HG02852 (cell line): ENCODE results near the gene KLHL25.
A peak's percentile ranks its signal among the peaks of the same experiment; 100 is the strongest.

Source experiments
- ATAC-seq: cut with Tn5 transposase; IDR thresholded peaks from one replicate; pipeline ENCODE4 v1.9.1; 2021; ENCODE audit warnings: mild to moderate bottlenecking, moderate library complexity; ENCODE audit not compliant: unreplicated experiment

KLHL25 gene

DNA sequence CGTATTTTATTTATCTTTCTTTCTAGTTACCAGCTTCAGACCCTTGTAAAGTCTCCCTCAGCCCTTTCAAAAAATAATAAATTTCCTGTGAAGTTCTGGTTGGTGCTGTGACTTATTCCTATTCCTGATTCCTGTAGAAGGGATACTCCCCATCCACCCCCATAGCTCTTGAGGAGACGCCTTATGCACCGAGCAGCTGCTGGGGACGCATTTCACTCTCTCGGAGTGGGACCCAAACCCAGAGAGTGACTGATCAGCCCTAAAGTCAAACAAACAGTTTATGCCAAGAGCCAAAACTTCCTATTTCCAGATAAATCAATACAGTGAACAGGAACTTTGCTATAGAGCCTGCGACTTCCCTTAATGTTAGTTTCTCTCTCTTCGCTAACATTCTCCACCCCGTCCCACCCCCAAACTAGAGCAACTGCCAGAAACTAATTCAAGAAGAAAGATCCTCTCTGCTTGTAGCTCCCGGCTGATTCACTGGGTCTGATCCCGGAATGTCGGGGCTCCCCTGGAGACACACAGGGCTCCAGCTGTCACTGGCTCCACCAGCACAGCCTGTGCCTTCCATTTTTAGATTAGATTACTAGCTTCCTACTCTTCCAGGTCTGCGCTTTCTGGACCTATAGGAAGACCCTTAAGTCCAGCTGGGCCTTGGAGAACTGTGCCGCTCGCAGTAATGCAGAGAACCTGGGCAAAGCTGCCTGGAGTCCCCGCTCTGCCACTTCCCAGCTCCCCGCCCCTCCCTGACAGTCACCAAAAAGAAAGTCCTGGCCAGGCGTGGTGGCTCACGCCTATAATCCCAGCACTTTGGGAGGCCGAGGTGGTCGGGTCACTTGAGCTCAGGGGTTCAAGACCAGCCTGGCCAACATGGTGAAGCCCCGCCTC lies 45.2 kb downstream of the KLHL25 start:
- no peak for ATAC-seq

DNA sequence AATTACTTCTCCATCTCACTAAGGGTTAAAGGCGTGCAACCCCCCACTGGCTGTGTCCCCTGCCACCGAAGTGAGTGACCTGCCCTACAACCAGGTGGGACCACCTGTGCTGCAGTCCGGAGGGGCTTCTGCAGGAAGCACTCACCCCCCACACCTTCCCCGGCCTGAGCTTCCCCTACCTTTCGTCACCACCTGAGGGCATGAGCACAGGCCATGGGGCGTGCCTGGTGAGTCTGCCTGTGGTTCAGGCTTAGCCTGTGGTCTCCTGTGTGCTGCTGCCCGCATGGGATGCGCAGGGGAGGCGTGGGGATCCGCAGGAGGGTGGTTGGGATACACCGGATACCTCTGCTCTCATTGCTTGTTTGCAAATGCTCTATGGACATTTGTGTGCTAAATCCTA lies 46.0 kb downstream of the KLHL25 start:
- no peak for ATAC-seq

GRCh38 chr15:85748176-85748575 lies 46.5 kb downstream of the KLHL25 start:
- ATAC-seq = no peak

GRCh38 chr15:85746641-85747040 lies 48.1 kb downstream of the KLHL25 start:
- no peak for ATAC-seq

- ATAC-seq = no peak
These were observed 49.1 kb downstream of the KLHL25 start for GRCh38 chr15:85745525-85746150.

- ATAC-seq = no peak
These were observed 49.7 kb downstream of the KLHL25 start for GRCh38 chr15:85745023-85745422.

DNA sequence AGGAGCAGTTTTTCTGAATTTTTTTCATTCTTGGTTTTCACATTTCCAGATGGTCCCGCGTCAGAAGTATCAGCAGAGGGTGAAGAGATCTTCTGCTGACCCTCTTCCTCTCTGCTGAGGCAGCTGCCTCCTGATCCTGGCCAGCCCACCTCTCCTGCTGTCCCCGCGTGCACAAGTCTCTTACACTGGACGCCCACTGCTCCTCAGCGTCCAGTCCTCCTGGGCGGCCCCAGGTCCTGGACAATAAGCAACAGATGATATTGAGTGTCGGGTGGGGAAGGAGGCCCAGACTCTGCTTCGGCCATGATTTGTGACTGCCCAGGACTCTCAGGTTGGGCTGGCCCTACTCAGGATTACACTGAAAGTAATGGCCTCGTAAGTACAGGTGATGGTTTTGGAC lies 50.1 kb downstream of the KLHL25 start:
- no peak for ATAC-seq

DNA sequence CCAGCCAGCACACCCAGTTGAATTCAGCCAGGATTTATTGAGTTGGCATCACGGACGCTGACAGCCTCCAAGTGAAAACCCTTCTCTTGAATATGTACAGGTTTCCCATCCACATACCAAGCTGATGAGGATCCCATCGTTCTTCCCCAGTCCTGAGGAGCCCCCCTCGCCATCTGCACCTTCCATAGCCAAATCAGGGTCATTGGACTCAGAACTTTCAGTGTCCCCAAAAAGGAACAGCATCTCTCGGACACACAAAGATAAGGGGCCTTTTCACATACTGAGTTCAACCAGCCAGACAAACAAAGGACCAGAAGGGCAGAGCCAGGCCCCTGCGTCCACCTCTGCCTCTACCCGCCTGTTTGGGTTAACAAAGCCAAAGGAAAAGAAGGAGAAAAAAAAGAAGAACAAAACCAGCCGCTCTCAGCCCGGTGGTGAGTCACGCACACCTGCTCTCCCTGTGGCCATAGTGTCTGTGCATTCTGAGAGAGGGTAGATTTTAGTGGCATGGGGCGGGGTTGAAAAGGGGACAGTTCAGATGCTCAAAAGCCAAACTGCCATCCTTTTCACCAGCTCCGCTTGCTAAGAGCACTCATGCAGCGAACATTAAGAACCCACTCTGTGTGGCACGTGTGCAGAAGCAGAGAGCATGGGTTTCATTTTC lies 51.2 kb downstream of the KLHL25 start:
- no peak for ATAC-seq

- no peak for ATAC-seq
These were observed 52.4 kb downstream of the KLHL25 start for GRCh38 chr15:85742186-85742821.

DNA sequence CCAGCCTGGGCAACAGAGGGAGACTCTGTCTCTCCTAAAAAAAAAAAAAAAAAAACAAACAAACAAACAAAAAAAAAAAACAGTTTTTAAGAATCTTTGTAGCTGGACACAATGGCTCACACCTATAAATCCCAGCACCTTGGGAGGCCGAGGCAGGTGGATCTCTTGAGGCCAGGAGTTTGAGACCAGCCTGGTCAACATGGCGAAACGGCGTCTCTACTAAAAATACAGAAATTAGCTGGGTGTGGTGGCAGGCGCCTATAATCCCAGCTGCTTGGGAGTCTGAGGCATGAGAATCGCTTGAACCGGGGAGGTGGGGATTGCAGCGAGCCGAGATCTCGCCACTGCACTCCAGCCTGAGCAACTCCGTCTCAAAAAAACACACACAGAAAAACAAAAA lies 53.1 kb downstream of the KLHL25 start:
- no peak for ATAC-seq

GRCh38 chr15:85741021-85741421 lies 53.7 kb downstream of the KLHL25 start:
- ATAC-seq = no peak

- no peak for ATAC-seq
These were observed 57.7 kb downstream of the KLHL25 start for GRCh38 chr15:85737061-85737460.

DNA sequence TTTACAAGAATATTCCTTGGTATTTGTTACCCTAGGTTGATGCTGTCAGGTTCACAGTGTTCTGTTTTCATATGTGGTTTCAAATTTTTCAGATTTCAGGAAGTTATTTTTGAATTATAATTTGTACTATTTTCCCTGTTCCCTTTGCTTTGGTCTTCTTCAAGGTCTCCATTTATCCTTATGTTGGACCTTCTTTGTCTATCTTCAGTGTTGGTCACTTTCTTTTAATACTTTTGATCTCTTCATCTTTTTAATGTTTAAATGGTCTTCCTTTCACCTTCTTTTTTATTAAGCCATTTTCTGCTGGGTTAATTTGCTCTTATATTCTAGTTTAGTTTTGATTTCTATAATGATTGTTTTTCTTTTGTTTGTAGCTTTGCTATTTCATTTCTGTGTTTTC lies 61.3 kb downstream of the KLHL25 start:
- no peak for ATAC-seq

- peak; percentile 74 for ATAC-seq
These were observed 64.5 kb downstream of the KLHL25 start for GRCh38 chr15:85730001-85730820.

GRCh38 chr15:85727068-85727467 lies 67.7 kb downstream of the KLHL25 start:
- no peak for ATAC-seq

GRCh38 chr15:85726454-85726853 lies 68.3 kb downstream of the KLHL25 start:
- ATAC-seq = no peak

DNA sequence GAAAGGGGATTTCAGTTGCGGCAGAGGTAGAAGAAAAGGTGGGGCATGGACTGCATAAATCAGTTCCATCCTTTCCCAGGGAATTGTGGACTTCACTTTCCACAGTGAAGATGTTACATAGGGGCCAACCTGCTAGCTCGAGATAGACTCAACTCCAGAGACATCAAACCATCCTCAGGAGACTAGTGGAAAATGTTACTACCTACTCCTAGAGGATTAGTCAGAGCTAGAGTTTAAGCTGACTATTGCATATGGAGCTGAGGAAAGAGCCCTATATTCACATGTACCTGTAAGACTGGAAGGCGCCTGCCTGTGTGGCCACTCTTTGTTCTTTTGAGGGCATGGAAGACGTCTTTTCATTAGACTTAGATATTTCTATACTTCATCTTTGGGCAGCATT lies 69.2 kb downstream of the KLHL25 start:
- no peak for ATAC-seq

- no peak for ATAC-seq
These were observed 69.7 kb downstream of the KLHL25 start for GRCh38 chr15:85725019-85725418.

DNA sequence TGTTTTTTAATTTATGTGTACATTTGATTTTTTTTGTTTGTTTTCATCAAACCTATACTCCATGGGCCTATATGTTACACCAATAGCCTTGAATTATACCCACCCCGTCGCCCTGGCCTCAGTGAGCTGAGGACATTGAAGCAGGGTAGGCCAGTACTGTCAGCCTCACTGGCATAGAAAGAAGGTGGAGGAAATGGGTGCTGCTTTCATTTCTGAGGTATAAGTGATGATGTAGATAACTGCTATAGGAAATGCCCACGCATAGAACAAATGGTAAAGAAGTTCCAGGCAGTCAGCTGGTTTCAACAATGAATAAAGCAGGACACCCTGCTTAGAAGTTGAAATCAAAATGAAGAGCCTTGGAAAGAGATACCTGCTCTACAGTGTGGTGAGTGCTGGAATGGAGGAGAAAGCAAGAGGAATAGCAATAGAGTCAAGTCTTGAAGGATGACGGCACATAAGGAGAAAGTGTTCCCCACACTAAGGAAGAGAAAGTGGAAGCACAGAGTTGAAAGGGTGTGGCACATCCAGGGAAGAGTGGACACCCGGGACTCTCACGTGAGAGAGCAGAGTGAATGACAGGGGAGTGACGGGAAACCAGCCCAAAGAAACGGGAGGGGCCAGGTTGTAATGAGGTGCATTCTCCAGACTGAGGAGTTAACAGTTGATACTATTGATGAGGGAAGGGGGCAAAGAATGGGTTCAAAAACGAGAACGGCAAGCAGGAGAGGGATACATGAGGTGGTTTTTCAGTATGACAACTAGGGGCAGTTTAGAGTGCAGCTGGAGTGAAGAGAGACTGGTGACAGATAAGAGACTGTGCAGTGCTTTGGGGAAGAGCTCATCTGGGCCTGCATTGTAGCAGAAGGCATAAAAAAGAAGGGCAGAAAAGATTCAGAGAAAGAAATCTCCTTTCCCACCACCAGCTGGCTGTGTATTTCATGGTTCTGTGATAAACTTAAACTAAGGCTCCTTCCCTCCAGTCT lies 70.5 kb downstream of the KLHL25 start:
- ATAC-seq = no peak
